ENCODE measurements around the gene NINJ1.
A peak's percentile ranks its signal among the peaks of the same experiment; 100 is the strongest.

NINJ1 gene

DNA sequence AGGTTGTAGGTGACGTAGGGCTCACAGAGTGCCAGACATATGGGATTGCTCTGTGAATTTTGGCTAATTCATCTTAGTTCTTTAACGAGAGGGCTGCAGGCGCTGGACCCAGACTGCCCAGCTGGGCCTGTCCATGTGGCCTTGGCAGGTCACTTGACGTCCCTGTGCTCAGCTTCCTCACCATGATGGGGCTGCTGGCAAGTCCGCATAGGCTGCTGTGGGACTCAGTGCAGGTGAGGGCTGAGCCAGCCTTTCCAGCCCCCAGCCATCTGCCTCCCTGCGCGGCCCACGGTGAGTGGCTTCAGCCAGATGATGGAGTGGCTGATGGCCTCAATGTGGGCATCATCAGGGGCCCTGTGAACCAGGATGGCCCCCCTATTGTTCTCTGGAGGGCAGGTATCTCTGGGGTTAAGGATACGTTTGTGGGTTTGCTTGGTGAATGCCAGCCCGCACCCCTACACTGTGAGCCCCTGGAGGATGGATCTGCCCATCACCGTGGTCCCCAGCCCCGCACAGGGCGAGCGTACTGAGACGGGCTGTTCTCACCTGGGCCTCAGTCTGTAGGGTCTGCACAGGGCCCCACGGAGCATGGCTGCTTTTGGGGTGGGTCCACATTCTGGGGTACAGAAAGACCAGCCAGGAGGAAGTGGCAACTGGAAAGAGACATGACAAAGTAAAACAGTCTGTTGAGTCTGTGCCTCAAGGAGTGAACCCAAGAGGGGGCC is 34.3 kb downstream of the NINJ1 start:
- no peak for DNase-seq

DNA sequence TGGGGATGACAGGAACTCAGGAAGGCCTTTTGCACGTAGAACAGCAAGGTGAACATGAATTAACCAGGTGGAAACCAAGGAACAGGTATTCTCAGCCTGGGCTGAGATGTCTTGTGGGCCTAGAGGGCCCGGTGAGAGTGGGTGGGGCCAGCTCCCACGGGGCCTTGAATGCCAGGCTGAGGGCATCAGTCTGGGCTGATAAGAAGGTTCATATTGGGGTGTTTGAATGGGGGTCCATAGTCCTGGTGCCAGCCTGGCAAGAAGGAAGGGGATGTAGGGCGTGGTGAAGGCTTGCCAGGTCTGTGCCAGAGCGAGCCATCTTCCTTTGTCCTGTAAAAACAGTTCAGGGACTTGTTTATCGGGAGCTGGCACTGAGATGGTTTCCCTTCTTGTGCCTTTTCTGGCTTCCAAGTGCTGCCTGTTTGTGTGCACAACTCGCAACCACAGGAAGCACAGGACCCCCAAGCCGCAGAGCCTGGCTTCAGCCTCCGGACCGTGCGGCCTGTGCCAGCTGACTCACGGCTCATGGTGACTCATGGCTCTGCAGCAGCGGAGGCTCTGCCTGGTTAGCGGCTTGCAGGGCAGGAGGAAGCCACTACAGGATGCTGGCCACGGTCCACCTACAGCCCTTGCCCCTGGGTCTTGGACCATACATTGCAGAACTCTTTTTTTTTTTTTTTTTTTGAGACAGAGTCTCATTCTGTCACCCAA is 35.7 kb downstream of the NINJ1 start:
- DNase-seq = peak; percentile 92

- peak; percentile 57 for DNase-seq
These were observed 36.4 kb downstream of the NINJ1 start for GRCh38 chr9:93097511-93098201.

DNA sequence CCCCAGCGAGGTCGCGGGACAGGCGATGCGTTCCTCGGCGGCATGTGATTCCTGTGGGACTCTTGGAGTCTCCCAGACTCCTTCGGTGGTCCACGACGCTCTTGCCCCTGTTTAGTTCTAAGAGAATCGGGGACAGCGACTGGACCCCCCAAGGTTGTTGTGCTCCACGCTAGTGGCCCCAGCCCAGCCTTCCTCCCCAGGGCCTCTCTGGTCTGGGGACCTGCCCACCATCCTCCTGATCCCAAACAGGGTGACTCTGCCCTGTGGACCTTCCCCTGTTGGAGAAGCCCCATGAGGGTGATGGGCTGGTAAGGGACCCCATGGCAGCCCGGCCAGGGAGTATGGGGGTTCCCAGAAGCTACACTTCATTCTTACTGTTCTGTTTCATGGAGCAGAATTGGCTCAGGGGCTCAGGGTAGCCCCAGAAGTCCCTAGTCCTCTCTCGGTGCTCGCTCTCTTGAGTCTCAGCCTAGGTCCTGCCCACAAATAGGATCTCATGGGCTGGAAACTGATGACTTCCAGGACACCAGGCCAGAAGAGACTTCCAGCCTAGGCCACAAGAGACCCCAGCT is 37.2 kb downstream of the NINJ1 start:
- DNase-seq = no peak

- peak; percentile 55 for DNase-seq
These were observed 37.8 kb downstream of the NINJ1 start, which contains the start of gene CARD19 for GRCh38 chr9:93096131-93096802. Gene CARD19 (plus strand): TSS chr9:93096217. CDS start chr9:93096346, 129 bp downstream.

GRCh38 chr9:93095205-93096130 is 38.6 kb downstream of the NINJ1 start:
- DNase-seq = peak; percentile 100

GRCh38 chr9:93094658-93095204 is 39.3 kb downstream of the NINJ1 start:
- DNase-seq = peak; percentile 88

DNA sequence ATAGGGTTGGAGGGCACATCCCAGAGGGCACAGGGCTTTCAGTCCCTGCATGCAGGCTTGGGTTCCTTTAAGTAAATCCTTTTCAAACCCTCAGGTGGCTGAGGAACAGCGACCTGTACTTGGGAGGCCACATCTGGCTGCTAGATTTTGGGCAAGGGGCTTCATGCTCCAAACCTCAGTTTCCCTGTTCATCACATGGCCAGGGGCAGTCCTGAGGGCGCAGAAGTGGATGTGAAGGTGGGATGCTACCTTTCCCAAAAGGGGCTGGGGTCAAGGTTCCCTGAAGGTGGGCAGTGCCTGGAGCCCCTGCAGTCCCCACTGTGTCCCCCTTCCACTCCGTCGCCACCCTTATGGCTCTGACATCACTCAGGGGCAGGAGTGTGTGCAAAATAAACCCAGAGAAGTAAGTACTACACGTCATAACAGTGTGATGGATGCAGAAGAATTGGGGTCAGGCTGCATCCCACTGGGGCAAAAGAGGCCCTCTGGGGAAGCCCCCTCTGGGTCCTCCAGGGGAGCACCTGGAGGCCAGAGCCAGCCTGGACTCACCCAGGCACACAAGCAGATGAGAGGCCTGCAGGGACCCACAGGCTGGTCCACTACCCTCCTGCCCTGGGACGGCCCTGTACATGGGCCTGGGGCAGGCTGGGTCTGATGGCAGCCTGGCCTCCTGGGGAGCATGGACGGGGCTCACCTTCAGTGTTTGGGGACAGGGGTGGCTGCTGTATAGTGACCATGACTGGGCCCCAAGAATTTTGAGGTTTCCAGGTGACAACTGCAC is 40.0 kb downstream of the NINJ1 start:
- no peak for DNase-seq

GRCh38 chr9:93093127-93093876 is 40.7 kb downstream of the NINJ1 start:
- peak; percentile 61 for DNase-seq

DNA sequence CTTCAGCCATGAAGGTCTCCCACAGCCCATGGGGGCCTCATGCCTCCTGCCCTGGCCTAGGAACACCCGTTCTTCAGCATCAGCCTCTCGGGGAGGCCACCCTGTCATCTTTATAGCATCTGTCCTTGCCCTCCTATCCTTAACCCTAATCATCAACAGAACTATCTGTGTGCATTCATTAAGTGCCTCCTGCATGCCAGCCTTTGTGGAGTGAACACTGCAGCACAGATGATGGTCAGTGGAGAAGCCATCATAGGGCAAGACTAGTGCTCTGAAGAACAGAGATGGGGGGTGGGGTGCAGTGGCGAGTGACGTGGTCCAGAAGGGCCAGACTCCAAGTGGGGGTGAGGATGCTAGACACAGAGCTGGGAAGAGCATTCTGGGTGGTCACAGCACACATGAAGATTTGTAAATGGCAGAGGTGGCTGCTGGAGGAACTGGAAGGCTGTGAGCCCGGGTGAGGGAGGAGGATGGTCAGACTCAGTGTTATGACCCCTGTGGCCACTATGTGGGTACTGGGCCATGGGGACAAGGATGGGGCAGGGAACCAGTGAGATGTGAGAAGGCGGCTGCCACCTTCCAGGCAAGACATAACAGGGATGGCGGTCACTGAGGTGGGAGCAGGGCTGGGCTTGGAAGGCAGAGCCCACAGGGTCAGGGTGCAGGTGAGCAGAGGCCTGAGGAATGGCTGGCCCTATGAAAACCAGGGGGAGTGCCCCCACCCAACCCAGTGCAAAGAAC is 41.6 kb downstream of the NINJ1 start:
- DNase-seq = no peak

DNA sequence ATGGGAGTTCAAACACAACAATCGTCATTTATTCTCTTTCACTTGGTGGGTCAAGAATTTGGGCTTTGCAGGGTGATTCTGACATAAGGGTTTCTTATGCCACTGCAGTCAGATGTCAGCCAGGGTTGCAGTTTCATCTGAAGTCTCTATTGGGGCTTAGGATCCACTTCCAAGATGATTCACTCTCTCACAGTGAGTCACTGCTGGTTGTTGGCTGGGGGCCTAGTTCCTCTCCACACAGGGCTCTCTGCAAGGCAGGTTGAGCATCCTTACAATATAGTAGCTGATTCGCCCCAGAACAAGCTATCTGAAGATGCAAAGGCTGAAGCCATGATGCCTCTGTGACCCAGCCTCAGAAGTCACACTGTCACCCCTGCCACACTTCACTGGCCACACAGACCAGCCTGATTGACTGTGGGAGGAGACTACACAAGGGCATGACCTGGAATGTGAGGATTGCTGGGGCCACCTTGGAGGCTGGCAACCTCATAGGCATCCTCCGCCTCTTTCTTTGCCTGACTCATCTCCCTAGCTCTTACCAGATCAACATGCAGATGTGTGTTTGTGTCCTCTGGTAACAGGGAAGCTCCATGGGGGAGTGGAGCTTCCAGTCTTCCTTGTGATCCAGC is 42.5 kb downstream of the NINJ1 start:
- peak; percentile 84 for DNase-seq

DNA sequence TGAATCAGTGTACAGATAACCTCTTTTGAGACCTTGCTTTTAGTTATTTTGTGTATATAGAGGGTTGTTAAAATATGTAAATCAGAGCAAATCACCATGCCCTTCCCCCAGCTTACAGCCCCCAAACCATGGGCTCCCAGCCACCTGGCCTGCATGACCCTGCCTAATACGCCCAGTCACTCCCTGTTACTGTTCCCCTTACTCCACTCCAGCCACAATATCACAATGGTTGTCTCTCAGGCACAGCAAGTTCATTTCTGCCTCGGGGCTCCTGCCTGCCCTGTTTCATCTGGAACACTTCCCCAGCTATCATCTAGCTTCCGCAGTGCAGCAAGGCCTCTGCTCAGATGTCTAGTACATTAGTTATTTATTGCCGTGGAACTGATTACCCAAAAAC is 43.0 kb downstream of the NINJ1 start:
- DNase-seq = no peak

- no peak for DNase-seq
These were observed 43.9 kb downstream of the NINJ1 start for GRCh38 chr9:93090091-93090655.

- no peak for DNase-seq
These were observed 44.5 kb downstream of the NINJ1 start for GRCh38 chr9:93089481-93089991.

DNA sequence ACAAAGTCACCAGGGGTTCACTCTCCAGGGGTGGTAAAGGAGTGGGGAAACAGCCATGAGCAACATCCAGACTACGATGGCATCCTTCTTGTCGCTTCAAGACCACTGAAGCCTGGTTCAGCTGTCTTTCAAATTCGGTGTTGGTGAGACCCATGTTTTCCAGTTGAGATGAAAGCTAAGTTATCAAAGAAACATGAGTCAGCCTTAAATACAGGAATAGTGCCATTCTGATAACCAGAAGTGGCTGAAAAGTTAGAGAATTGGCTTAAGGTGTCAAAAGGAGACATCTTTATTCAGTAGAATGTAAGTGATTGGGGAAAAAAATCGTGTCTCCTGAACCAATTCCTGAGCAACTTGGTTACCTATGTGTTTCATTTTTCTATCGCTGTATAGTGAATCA is 45.0 kb downstream of the NINJ1 start:
- DNase-seq = no peak

GRCh38 chr9:93088656-93089015 is 45.4 kb downstream of the NINJ1 start:
- no peak for DNase-seq

DNA sequence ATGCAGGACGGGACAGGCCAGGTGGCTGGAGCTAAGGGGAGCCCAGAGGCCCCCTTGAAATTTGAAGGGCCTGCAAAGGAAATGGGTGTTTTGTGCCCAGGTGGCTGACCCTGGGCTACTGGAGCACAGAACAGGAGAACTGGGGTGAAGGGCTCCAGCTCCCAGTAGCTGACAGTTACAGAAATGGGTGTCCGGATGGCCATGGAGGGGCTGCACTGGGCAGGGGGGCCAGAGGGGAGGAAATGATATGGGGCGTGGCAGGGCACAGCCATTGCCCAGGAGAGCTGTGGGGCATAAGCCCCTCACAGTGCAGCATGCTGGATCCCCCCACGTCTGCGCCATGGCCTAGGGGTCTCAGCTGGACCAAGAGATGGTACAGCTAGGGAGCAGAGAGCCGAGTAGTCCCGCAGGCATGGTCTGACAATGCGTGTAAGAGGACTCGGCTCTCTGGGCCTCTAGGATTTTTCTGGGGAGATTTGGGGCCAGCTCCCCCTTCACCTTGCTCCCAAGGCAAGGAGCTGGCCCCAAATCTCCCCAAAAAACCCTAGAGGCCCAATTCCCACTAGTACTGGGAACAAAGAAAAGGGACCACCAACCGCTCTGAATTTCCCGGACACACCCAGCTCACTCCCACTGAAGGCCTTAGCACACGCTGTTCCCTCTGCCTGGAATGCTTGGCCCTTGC is 45.9 kb downstream of the NINJ1 start:
- no peak for DNase-seq
